Right lobe of liver (tissue), 6 donors: Measurements from ENCODE around the gene ACP6. TPM values are rescaled to one million over a fixed set of nuclear protein-coding genes. Genes with fewer than 3 reads are reported as not detected.

Source experiments
- ATAC-seq, 4 donors: fragments of 200-7000 bp; cut with Tn5 transposase; one replicate each; pipeline ENCODE4 v1.9.1; 2020; ENCODE audit warnings: mild to moderate bottlenecking in 4 of 4, moderate library complexity in 4 of 4
- DNase-seq, 3 donors: peaks; one replicate each; pipeline ENCODE4 v3.0.0-alpha.2; 2020
- H3K27ac ChIP-seq, 3 donors: fragments of 200-600 bp; one replicate each; pipeline ENCODE4 v1.8.0; 2022
- H3K27me3 ChIP-seq, 2 donors: fragments of 200-600 bp; one replicate each; pipeline ENCODE4 v1.8.0; 2022
- H3K36me3 ChIP-seq, 4 donors: fragments of 200-600 bp; sonication (generic) in 1 of 4; one replicate each; pipeline versions ENCODE4 v1.5.1 to v1.8.0; 2017 to 2022; ENCODE audit warnings: control low read depth in 1 of 4
- H3K4me1 ChIP-seq, 4 donors: fragments of 200-600 bp; sonication (generic) in 1 of 4; one replicate each; pipeline versions ENCODE4 v1.5.1 to v1.8.0; 2017 to 2022; ENCODE audit warnings: control low read depth in 1 of 4
- H3K4me3 ChIP-seq, 3 donors: fragments of 200-600 bp; one replicate each; pipeline ENCODE4 v1.8.0; 2022
- H3K9me3 ChIP-seq, 4 donors: fragments of 200-600 bp; sonication (generic) in 1 of 4; one replicate each; pipeline versions ENCODE4 v1.5.1 to v1.8.0; 2017 to 2022; ENCODE audit warnings: control low read depth in 1 of 4
- POLR2A ChIP-seq: fragments of 450-650 bp; IDR thresholded peaks from one replicate; pipeline ENCODE4 v1.6.1; 2017; ENCODE audit warnings: antibody characterized with exemption, mild to moderate bottlenecking
- WGBS: methylation state at CpG from one replicate; pipeline ENCODE4 v1.1.6; 2018; ENCODE audit warnings: low coverage, low lambda C conversion rate; ENCODE audit not compliant: insufficient coverage; ENCODE audit errors: missing lambda C conversion rate; 5-methylcytosine and 5-hydroxymethylcytosine counted together
- intact Hi-C, 2 donors: fragments of 100-400 bp; cut with DNase I; formaldehyde crosslinking; loops; one replicate each; pipeline versions ENCODE4 v1.11.2 to v1.14.1; 2022
- total RNA-seq, 6 experiments: library from RNA; depleted of rRNA in 2 of 6; stranded (reverse); fragments of >200 nt in 2 of 6; fragmentation: NEBNext Ultra II Directional in 3 of 6; extraction: Animal tissue kit (Norgen Biotek cat#: 25700) in 3 of 6; gene quantifications; one replicate each; pipeline versions ENCODE4 v1.1.0 to v1.2.4, GENCODE V29; 2016 to 2023
- TF ChIP-seq, protein P1 (sequence below), 4 donors: fragments of 200-600 bp in 3 of 4; fragments of 450-650 bp in 1 of 4; IDR thresholded peaks; one replicate each; pipeline versions ENCODE4 v1.5.1 to v1.8.0; 2016 to 2022; ENCODE audit warnings: antibody characterized with exemption in 4 of 4, mild to moderate bottlenecking in 2 of 4
- donor health status: DM: no; HTN: yes; CAD: no.
- donor health status: DM: no; HTN: no; CAD: no.
- donor health status: DM: no; HTN: no; CAD: no.
- donor health status: DM: no; HTN: yes; CAD: no.
- donor health status: DM: no; HTN: yes; CAD: no.

ACP6 gene
- total RNA-seq, 6 experiments from 2014 or later: 6.8 to 17.7 (median 11.9) TPM

DNA sequence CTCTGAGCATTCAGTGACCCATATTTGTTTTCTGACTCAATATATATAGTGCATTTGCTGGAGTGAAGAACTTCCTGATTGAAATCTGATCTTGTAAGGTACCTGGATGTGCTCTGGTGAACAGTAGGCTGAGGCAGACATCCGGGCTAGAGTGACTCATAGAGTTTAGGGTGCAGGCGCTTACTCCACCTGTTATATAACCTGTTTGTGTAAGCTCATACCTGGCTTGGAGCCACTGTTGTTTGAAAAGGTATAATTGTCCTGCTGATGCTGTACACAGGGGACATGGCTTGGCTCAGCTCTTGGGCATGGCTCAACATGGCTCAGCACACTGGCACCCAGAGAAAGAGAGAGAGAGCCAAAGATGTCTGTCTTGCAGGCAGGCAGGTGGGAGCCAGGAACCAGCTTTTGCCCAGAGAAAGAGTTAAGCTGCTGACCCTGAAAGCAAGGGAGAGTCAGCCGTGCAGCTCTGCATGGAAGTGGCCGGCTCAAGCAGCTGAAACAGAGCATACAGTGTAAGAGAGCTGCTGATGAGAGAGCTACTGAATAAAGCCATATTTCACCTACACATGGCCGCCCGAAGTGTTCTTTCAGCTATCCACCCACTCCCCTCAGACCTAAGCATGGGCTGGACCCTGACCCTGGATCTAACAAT is 46.9 kb upstream of the ACP6 start:
- Histone ChIP-seq H3K27me3 (no peaks in the 10 kb centered on the region), H3K9me3 (no peaks in the 10 kb centered on the region), H3K4me3 (no peak overlapping the region), H3K27ac (no peak overlapping the region), H3K4me1 (peaks cover 0 to 4% (median 0%) of the 10 kb centered on the region in 4 donors), H3K36me3 (no peaks in the 10 kb centered on the region)
- intact Hi-C loops: no loop called here
- ATAC-seq (peak in 1 of 4 donors; percentile 57), DNase-seq (no peak)
- TF ChIP-seq, protein P1, sequence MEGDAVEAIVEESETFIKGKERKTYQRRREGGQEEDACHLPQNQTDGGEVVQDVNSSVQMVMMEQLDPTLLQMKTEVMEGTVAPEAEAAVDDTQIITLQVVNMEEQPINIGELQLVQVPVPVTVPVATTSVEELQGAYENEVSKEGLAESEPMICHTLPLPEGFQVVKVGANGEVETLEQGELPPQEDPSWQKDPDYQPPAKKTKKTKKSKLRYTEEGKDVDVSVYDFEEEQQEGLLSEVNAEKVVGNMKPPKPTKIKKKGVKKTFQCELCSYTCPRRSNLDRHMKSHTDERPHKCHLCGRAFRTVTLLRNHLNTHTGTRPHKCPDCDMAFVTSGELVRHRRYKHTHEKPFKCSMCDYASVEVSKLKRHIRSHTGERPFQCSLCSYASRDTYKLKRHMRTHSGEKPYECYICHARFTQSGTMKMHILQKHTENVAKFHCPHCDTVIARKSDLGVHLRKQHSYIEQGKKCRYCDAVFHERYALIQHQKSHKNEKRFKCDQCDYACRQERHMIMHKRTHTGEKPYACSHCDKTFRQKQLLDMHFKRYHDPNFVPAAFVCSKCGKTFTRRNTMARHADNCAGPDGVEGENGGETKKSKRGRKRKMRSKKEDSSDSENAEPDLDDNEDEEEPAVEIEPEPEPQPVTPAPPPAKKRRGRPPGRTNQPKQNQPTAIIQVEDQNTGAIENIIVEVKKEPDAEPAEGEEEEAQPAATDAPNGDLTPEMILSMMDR (IDR thresholded peaks at IDR 0.05): no peak
- TF ChIP-seq POLR2A: no peak
- 73% methylated on average over 2 of the region's 6 CpGs for WGBS

DNA sequence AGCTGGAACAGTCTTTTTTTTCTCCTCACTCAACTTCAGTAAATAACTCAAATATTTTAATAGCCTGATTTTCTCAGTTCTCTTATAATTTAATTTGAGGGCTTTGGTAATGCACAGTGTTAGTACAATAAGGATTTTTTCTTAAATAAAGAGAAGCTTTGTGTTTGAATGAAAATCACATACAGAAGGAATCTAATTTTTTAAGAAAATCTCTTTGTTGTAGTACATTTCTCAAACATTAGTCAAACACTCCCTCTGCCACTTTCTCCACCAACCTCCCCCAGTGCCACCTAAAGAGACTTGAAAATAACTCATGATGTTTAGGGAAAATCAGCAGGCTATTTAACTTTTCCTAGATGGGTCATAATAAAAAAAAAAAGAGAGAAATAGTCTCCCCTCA is 42.3 kb upstream of the ACP6 start:
- Histone ChIP-seq H3K4me3 (no peak overlapping the region), H3K27ac (no peak overlapping the region), H3K36me3 (no peaks in the 10 kb centered on the region), H3K4me1 (no peaks in the 10 kb centered on the region), H3K27me3 (no peaks in the 10 kb centered on the region), H3K9me3 (no peaks in the 10 kb centered on the region)
- no peak for DNase-seq
- intact Hi-C loops: no loop called here
- no peak for ATAC-seq
- TF ChIP-seq POLR2A: no peak
- TF ChIP-seq, protein P1 (IDR thresholded peaks at IDR 0.05): no peak

DNA sequence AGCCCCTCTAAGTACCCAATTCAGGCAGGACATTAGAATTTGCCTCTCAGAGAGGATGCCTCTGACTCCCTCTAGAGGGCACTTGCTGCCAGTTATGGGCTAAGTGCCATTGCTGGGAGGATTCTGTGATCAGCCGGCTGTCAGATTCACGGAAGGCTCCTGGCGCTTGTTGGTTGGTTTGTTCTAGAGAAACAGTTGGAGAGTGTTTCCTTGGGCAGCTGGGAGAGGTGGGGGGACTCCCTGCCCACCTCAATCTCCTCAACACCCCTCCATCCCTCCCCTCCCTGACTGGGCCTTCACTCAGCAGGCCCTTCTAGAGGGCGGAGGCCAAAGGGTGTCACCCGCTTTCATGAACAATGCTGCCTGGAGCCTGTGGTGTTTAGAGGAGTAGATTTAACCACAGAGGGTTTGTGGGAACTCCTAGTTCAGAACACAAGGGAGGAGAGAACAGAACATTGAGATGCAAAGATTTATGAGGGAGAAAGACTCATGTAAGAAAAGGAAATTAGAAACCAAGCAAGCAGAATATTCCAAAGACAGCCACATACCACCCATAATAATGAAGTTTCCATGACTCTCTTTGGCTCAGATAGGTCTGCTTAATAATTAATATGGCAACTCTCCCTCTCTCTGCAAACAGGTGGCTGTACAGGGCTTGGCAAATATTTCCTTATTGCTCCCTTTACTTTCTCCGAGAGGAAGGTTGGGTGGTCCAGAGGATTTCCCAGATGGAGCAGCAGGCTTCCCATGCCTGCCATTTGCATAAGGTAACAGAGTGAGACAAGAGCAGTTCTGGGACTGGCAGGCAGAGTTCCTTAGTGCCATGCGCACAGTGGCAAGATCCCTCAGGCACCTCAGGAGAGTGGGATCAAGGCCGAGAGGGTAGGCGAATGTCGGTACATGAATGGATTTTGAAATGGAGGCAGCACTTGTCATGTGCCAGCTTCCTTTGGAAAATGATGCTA is 30.0 kb upstream of the ACP6 start:
- intact Hi-C loops: no loop called here

DNA sequence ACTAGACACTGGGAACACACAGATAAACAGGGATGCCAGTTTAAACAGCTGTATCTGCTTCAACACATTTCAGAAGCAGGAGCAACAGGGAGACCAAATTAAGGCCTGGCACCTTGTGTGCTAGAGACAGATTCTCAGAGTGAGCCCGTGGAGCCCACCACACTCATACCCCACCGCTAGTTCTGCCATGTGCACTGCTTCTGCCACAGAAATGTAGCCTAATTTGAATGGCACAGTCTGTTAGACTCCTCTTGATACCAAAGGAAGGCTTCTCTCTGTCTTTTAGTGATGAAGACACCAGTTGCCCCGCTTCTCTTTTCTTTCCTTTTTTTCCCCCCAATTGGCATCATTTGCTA is 29.3 kb upstream of the ACP6 start:
- Histone ChIP-seq H3K4me1 (peaks cover 0 to 5% (median 2%) of the 10 kb centered on the region in 4 donors), H3K4me3 (no peak overlapping the region), H3K9me3 (no peaks in the 10 kb centered on the region), H3K27ac (no peak overlapping the region), H3K27me3 (no peaks in the 10 kb centered on the region), H3K36me3 (no peaks in the 10 kb centered on the region)
- TF ChIP-seq, protein P1 (IDR thresholded peaks at IDR 0.05): no peak
- DNase-seq (no peak), ATAC-seq (peak in 1 of 4 donors; percentile 8)
- intact Hi-C loops: no loop called here
- 25% methylated on average over 1 of the region's 3 CpGs for WGBS

More for the DNA sequence above, 30.0 kb upstream of the ACP6 start:
- 24% methylated on average over 5 of the region's 10 CpGs for WGBS
- H3K27ac ChIP-seq: peak overlapping the region in 1 of 3 donors; percentile 20
- H3K27me3 ChIP-seq: no peaks in the 10 kb centered on the region
- H3K4me1 ChIP-seq: peaks cover 0 to 5% (median 2%) of the 10 kb centered on the region in 4 donors
- DNase-seq: peak; percentile 56 to 76 (median 59)
- no peaks in the 10 kb centered on the region for H3K36me3 ChIP-seq
- no peak overlapping the region for H3K4me3 ChIP-seq
- peak; percentile 95 to 98 (median 96) for ATAC-seq
- no peak for TF ChIP-seq POLR2A
- TF ChIP-seq, protein P1 (IDR thresholded peaks at IDR 0.05): peak; percentile 67 to 84 (median 82)
- no peaks in the 10 kb centered on the region for H3K9me3 ChIP-seq
